Measurements from ENCODE around the gene PDZD4. TPM values are rescaled to one million over a fixed set of nuclear protein-coding genes. Genes with fewer than 3 reads are reported as not detected.

Gene PDZD4
- total and polyA plus RNA-seq, 2 experiments from 2014 or later, result 30.5 to 230 TPM

- TF ChIP-seq ETS1 (IDR thresholded peaks at IDR 0.05) (no peak), ZNF114 (CRISPR knock-in tag; IDR thresholded peaks at IDR 0.05) (no peak)
These were observed 47.5 kb downstream of the PDZD4 start (continued) for GRCh38 chrX:153782871-153783270.

DNA sequence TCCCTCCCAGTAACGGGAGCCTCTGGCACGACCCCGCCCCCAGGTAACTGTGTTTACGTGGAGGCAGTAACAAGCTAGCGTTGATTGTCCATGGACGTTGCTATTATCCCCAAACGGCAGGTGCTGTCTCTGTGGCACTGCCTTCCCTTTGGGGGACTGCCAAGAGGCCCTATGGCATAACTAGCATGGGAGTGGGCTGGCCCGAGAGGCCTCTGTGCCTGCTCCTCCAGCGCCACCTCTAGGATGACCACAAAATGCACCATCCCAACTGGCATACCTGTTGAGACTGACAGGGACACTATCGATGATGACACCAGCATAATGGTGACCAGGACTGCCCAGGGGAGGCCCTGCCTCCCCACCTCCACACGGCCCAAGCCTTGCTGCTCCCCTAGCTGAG is 48.0 kb downstream of the PDZD4 start:
- ATAC-seq (peak; percentile 53), DNase-seq (ENCODE audit: low spot score) (peak; percentile 56)
- Mint-ChIP-seq H3K36me3 (ENCODE audit: low read depth) (peaks cover 3% of the 10 kb centered on the region; the same call in 1 of the 3 replicates), H3K4me1 (peaks cover 7% of the 10 kb centered on the region; the same call in 2 of the 3 replicates), H3K4me3 (no peak overlapping the region), H3K9me3 (no peaks in the 10 kb centered on the region), H3K27me3 (ENCODE audit: insufficient read depth, low read depth, poor library complexity) (peaks cover 7% of the 10 kb centered on the region), H3K27ac (no peak overlapping the region)
- no peak for TF ChIP-seq ZNF114 (CRISPR knock-in tag; IDR thresholded peaks at IDR 0.05)
- TF ChIP-seq, protein P1, sequence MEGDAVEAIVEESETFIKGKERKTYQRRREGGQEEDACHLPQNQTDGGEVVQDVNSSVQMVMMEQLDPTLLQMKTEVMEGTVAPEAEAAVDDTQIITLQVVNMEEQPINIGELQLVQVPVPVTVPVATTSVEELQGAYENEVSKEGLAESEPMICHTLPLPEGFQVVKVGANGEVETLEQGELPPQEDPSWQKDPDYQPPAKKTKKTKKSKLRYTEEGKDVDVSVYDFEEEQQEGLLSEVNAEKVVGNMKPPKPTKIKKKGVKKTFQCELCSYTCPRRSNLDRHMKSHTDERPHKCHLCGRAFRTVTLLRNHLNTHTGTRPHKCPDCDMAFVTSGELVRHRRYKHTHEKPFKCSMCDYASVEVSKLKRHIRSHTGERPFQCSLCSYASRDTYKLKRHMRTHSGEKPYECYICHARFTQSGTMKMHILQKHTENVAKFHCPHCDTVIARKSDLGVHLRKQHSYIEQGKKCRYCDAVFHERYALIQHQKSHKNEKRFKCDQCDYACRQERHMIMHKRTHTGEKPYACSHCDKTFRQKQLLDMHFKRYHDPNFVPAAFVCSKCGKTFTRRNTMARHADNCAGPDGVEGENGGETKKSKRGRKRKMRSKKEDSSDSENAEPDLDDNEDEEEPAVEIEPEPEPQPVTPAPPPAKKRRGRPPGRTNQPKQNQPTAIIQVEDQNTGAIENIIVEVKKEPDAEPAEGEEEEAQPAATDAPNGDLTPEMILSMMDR (conservative IDR thresholded peaks at IDR 0.05; ENCODE audit: low read depth in 2 of 2), result peak; percentile 31 to 61
- no peaks in the 10 kb centered on the region for H3K4me1 ChIP-seq (ENCODE audit: insufficient read depth)
- no peaks in the 10 kb centered on the region for H3K27me3 ChIP-seq (ENCODE audit: insufficient read depth)
- no peaks in the 10 kb centered on the region for H3K36me3 ChIP-seq (ENCODE audit: insufficient read depth)
- no peaks in the 10 kb centered on the region for H3F3A ChIP-seq (replicated peaks; ENCODE audit: low read depth)
- no peak overlapping the region for H3K4me2 ChIP-seq
- H3K4me3 ChIP-seq, result no peak overlapping the region
- H3K9me2 ChIP-seq (ENCODE audit: insufficient read depth), result no peaks in the 10 kb centered on the region
- H3K27ac ChIP-seq (ENCODE audit: low read depth), result no peak overlapping the region
- H2AFZ ChIP-seq, result no peak overlapping the region
- H4K20me1 ChIP-seq (replicated peaks; ENCODE audit: insufficient read depth), result no peaks in the 10 kb centered on the region
- H3K79me2 ChIP-seq (replicated peaks; ENCODE audit: insufficient read depth), result no peaks in the 10 kb centered on the region

- no peaks in the 10 kb centered on the region for H3K36me3 ChIP-seq (ENCODE audit: insufficient read depth)
- no peaks in the 10 kb centered on the region for H3K4me1 ChIP-seq (ENCODE audit: insufficient read depth)
- ATAC-seq (no peak), DNase-seq (ENCODE audit: low spot score) (no peak)
- H3K79me2 ChIP-seq (replicated peaks; ENCODE audit: insufficient read depth), result no peaks in the 10 kb centered on the region
- H3K27me3 ChIP-seq (ENCODE audit: insufficient read depth), result no peaks in the 10 kb centered on the region
- no peak overlapping the region for H2AFZ ChIP-seq
- Mint-ChIP-seq H3K4me1 (peaks cover 7% of the 10 kb centered on the region; the same call in 2 of the 3 replicates), H3K27ac (no peak overlapping the region), H3K36me3 (ENCODE audit: low read depth) (peaks cover 2% of the 10 kb centered on the region; the same call in 1 of the 3 replicates), H3K4me3 (no peak overlapping the region), H3K27me3 (ENCODE audit: insufficient read depth, low read depth, poor library complexity) (peaks cover 7% of the 10 kb centered on the region), H3K9me3 (no peaks in the 10 kb centered on the region)
- H3K4me3 ChIP-seq, result no peak overlapping the region
- no peaks in the 10 kb centered on the region for H3F3A ChIP-seq (replicated peaks; ENCODE audit: low read depth)
- no peak overlapping the region for H3K4me2 ChIP-seq
- no peak overlapping the region for H3K27ac ChIP-seq (ENCODE audit: low read depth)
- H4K20me1 ChIP-seq (replicated peaks; ENCODE audit: insufficient read depth), result no peaks in the 10 kb centered on the region
- H3K9me2 ChIP-seq (ENCODE audit: insufficient read depth), result no peaks in the 10 kb centered on the region
- TF ChIP-seq JUNB (IDR thresholded peaks at IDR 0.05; ENCODE audit: unreplicated experiment) (no peak), ZNF462 (CRISPR knock-in tag; IDR thresholded peaks at IDR 0.05) (no peak)
- TF ChIP-seq, protein P2, sequence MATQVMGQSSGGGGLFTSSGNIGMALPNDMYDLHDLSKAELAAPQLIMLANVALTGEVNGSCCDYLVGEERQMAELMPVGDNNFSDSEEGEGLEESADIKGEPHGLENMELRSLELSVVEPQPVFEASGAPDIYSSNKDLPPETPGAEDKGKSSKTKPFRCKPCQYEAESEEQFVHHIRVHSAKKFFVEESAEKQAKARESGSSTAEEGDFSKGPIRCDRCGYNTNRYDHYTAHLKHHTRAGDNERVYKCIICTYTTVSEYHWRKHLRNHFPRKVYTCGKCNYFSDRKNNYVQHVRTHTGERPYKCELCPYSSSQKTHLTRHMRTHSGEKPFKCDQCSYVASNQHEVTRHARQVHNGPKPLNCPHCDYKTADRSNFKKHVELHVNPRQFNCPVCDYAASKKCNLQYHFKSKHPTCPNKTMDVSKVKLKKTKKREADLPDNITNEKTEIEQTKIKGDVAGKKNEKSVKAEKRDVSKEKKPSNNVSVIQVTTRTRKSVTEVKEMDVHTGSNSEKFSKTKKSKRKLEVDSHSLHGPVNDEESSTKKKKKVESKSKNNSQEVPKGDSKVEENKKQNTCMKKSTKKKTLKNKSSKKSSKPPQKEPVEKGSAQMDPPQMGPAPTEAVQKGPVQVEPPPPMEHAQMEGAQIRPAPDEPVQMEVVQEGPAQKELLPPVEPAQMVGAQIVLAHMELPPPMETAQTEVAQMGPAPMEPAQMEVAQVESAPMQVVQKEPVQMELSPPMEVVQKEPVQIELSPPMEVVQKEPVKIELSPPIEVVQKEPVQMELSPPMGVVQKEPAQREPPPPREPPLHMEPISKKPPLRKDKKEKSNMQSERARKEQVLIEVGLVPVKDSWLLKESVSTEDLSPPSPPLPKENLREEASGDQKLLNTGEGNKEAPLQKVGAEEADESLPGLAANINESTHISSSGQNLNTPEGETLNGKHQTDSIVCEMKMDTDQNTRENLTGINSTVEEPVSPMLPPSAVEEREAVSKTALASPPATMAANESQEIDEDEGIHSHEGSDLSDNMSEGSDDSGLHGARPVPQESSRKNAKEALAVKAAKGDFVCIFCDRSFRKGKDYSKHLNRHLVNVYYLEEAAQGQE (IDR thresholded peaks at IDR 0.05; ENCODE audit: unreplicated experiment), result no peak
These were observed 48.8 kb downstream of the PDZD4 start for GRCh38 chrX:153781428-153782047.

Measured in GM23338 (cell line).